HepG2 (cell line): ENCODE results near the gene PALMD. TPM values are rescaled to one million over a fixed set of nuclear protein-coding genes. Genes with fewer than 3 reads are reported as not detected.
A peak's percentile ranks its signal among the peaks of the same experiment; 100 is the strongest.

ENCODE experiments used
- FIP1L1 ChIP-seq: fragments of 200-400 bp; formaldehyde crosslinking; IDR thresholded peaks from 2 replicates; pipeline ENCODE4 v1.6.1; 2018; ENCODE audit warnings: low read depth, mild to moderate bottlenecking, low read length, moderate library complexity, borderline replicate concordance; ENCODE audit not compliant: insufficient read depth
- FOXO1 ChIP-seq: sonication (generic); formaldehyde crosslinking; IDR thresholded peaks from 2 replicates; pipeline ENCODE4 v1.4.0; 2020; ENCODE audit warnings: missing genetic modification reagents
- HNF4A ChIP-seq: sonication (generic); formaldehyde crosslinking; IDR thresholded peaks from 2 replicates; pipeline ENCODE4 v1.4.0; 2020; ENCODE audit warnings: missing genetic modification reagents
- HNRNPH1 ChIP-seq: fragments of 200-400 bp; formaldehyde crosslinking; optimal IDR thresholded peaks from 2 replicates; pipeline ENCODE3; 2017; ENCODE audit warnings: mild to moderate bottlenecking, low read depth, low read length
- MEIS1 ChIP-seq: sonication (generic); formaldehyde crosslinking; IDR thresholded peaks from 2 replicates; pipeline ENCODE4 v1.9.0; 2021; ENCODE audit warnings: mild to moderate bottlenecking, missing genetic modification reagents, moderate library complexity, borderline replicate concordance
- MTA1 ChIP-seq: sonication (generic); formaldehyde crosslinking; IDR thresholded peaks from 2 replicates; pipeline ENCODE4 v1.4.0; 2020; ENCODE audit warnings: missing genetic modification reagents, mild to moderate bottlenecking, borderline replicate concordance
- NFKBIZ ChIP-seq: IDR thresholded peaks from 2 replicates; pipeline ENCODE4 v1.6.1; 2018; ENCODE audit warnings: missing genetic modification reagents, missing compliant biosample characterization
- PAX8 ChIP-seq: sonication (generic); formaldehyde crosslinking; IDR thresholded peaks from 2 replicates; pipeline ENCODE4 v1.8.0; 2022; ENCODE audit warnings: mild to moderate bottlenecking, missing genetic modification reagents, borderline replicate concordance
- RARA ChIP-seq: IDR thresholded peaks from 2 replicates; pipeline ENCODE4 v1.6.1; 2016; ENCODE audit warnings: missing genetic modification reagents, missing compliant biosample characterization
- THYN1 ChIP-seq: sonication (generic); formaldehyde crosslinking; IDR thresholded peaks from 2 replicates; pipeline ENCODE4 v1.8.1; 2023; ENCODE audit warnings: low read depth, mild to moderate bottlenecking, moderate library complexity, missing genetic modification reagents, borderline replicate concordance
- ZFY ChIP-seq: sonication (generic); formaldehyde crosslinking; IDR thresholded peaks from 2 replicates; pipeline ENCODE4 v1.4.0; 2020; ENCODE audit warnings: missing genetic modification reagents
- ZNF225 ChIP-seq: sonication (generic); formaldehyde crosslinking; IDR thresholded peaks from 2 replicates; pipeline ENCODE4 v1.4.0; 2020; ENCODE audit warnings: mild to moderate bottlenecking, missing genetic modification reagents
- ZNF253 ChIP-seq: sonication (generic); formaldehyde crosslinking; IDR thresholded peaks from 2 replicates; pipeline ENCODE4 v1.8.0; 2022; ENCODE audit warnings: mild to moderate bottlenecking, missing genetic modification reagents, borderline replicate concordance
- ZNF484 ChIP-seq: sonication (generic); formaldehyde crosslinking; IDR thresholded peaks from 2 replicates; pipeline ENCODE4 v1.5.1; 2020; ENCODE audit warnings: mild to moderate bottlenecking, low read depth, missing genetic modification reagents, borderline replicate concordance
- ZNF607 ChIP-seq: sonication (generic); formaldehyde crosslinking; IDR thresholded peaks from 2 replicates; pipeline ENCODE4 v1.5.1; 2020; ENCODE audit warnings: missing genetic modification reagents, mild to moderate bottlenecking, borderline replicate concordance
- polyA plus RNA-seq, 8 experiments: library from polyadenylated mRNA; depleted of rRNA in 3 of 8; stranded (reverse) in 7 of 8; unstranded in 1 of 8; fragments of >200 nt; fragmentation: Illumina TruSeq in 4 of 8; extraction: Trizol in 4 of 8; gene quantifications; 2 replicates each; pipeline versions ENCODE4 v1.2.1 to v1.2.3, GENCODE V29; 2011 to 2016; ENCODE audit warnings: low read depth in 4 of 8, missing spikeins in 1 of 8, mixed read lengths in 1 of 8; ENCODE audit not compliant: insufficient read depth in 1 of 8
- total RNA-seq, 5 experiments: library from RNA; depleted of rRNA; stranded (reverse); fragments of >200 nt; fragmentation: Illumina TruSeq; extraction: Trizol; gene quantifications; 2 replicates each; pipeline ENCODE4 v1.2.3, GENCODE V29; 2016; ENCODE audit warnings: low read depth in 1 of 5
- TF ChIP-seq, protein P1 (sequence below): sonication (generic); formaldehyde crosslinking; conservative IDR thresholded peaks from 2 replicates; pipeline ENCODE4 v1.4.0; 2020; ENCODE audit warnings: mild to moderate bottlenecking, missing genetic modification reagents, moderate library complexity
- TF ChIP-seq, protein P2 (sequence below): sonication (generic); formaldehyde crosslinking; IDR thresholded peaks from 2 replicates; pipeline ENCODE4 v1.9.0; 2021; ENCODE audit warnings: mild to moderate bottlenecking, missing genetic modification reagents
- TF ChIP-seq, protein P3 (sequence below): sonication (generic); formaldehyde crosslinking; IDR thresholded peaks from 2 replicates; pipeline ENCODE4 v1.4.0; 2020; ENCODE audit warnings: missing genetic modification reagents

Gene PALMD
- total and polyA plus RNA-seq, 2 of the 13 experiments (the other 11 are each of a cell fraction or from before 2014, with no cell fraction given) = 5.5 to 31.1 TPM

- no peak for TF ChIP-seq ZNF484
- TF ChIP-seq FIP1L1 = no peak
- TF ChIP-seq, protein P1, sequence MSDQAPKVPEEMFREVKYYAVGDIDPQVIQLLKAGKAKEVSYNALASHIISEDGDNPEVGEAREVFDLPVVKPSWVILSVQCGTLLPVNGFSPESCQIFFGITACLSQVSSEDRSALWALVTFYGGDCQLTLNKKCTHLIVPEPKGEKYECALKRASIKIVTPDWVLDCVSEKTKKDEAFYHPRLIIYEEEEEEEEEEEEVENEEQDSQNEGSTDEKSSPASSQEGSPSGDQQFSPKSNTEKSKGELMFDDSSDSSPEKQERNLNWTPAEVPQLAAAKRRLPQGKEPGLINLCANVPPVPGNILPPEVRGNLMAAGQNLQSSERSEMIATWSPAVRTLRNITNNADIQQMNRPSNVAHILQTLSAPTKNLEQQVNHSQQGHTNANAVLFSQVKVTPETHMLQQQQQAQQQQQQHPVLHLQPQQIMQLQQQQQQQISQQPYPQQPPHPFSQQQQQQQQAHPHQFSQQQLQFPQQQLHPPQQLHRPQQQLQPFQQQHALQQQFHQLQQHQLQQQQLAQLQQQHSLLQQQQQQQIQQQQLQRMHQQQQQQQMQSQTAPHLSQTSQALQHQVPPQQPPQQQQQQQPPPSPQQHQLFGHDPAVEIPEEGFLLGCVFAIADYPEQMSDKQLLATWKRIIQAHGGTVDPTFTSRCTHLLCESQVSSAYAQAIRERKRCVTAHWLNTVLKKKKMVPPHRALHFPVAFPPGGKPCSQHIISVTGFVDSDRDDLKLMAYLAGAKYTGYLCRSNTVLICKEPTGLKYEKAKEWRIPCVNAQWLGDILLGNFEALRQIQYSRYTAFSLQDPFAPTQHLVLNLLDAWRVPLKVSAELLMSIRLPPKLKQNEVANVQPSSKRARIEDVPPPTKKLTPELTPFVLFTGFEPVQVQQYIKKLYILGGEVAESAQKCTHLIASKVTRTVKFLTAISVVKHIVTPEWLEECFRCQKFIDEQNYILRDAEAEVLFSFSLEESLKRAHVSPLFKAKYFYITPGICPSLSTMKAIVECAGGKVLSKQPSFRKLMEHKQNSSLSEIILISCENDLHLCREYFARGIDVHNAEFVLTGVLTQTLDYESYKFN = peak; percentile 12; the same call in 1 of the 2 replicates
- no peak; the same call in 1 of the 2 replicates for TF ChIP-seq ZFY (CRISPR knock-in tag)
- no peak for TF ChIP-seq MEIS1 (CRISPR knock-in tag)
- TF ChIP-seq, protein P2, sequence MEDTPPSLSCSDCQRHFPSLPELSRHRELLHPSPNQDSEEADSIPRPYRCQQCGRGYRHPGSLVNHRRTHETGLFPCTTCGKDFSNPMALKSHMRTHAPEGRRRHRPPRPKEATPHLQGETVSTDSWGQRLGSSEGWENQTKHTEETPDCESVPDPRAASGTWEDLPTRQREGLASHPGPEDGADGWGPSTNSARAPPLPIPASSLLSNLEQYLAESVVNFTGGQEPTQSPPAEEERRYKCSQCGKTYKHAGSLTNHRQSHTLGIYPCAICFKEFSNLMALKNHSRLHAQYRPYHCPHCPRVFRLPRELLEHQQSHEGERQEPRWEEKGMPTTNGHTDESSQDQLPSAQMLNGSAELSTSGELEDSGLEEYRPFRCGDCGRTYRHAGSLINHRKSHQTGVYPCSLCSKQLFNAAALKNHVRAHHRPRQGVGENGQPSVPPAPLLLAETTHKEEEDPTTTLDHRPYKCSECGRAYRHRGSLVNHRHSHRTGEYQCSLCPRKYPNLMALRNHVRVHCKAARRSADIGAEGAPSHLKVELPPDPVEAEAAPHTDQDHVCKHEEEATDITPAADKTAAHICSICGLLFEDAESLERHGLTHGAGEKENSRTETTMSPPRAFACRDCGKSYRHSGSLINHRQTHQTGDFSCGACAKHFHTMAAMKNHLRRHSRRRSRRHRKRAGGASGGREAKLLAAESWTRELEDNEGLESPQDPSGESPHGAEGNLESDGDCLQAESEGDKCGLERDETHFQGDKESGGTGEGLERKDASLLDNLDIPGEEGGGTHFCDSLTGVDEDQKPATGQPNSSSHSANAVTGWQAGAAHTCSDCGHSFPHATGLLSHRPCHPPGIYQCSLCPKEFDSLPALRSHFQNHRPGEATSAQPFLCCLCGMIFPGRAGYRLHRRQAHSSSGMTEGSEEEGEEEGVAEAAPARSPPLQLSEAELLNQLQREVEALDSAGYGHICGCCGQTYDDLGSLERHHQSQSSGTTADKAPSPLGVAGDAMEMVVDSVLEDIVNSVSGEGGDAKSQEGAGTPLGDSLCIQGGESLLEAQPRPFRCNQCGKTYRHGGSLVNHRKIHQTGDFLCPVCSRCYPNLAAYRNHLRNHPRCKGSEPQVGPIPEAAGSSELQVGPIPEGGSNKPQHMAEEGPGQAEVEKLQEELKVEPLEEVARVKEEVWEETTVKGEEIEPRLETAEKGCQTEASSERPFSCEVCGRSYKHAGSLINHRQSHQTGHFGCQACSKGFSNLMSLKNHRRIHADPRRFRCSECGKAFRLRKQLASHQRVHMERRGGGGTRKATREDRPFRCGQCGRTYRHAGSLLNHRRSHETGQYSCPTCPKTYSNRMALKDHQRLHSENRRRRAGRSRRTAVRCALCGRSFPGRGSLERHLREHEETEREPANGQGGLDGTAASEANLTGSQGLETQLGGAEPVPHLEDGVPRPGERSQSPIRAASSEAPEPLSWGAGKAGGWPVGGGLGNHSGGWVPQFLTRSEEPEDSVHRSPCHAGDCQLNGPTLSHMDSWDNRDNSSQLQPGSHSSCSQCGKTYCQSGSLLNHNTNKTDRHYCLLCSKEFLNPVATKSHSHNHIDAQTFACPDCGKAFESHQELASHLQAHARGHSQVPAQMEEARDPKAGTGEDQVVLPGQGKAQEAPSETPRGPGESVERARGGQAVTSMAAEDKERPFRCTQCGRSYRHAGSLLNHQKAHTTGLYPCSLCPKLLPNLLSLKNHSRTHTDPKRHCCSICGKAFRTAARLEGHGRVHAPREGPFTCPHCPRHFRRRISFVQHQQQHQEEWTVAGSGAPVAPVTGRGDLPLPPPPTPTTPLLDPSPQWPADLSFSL (CRISPR knock-in tag) = peak; percentile 91; the same call in 1 of the 2 replicates
- TF ChIP-seq HNRNPH1 = no peak
- no peak for TF ChIP-seq NFKBIZ (CRISPR knock-in tag)
- TF ChIP-seq, protein P3, sequence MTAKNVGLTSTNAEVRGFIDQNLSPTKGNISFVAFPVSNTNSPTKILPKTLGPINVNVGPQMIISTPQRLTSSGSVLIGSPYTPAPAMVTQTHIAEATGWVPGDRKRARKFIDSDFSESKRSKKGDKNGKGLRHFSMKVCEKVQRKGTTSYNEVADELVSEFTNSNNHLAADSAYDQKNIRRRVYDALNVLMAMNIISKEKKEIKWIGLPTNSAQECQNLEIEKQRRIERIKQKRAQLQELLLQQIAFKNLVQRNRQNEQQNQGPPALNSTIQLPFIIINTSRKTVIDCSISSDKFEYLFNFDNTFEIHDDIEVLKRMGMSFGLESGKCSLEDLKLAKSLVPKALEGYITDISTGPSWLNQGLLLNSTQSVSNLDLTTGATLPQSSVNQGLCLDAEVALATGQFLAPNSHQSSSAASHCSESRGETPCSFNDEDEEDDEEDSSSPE (CRISPR knock-in tag) = no peak
- TF ChIP-seq THYN1 = no peak
- TF ChIP-seq MTA1 (CRISPR knock-in tag) = no peak
- peak; percentile 3; the same call in 1 of the 2 replicates for TF ChIP-seq HNF4A (CRISPR knock-in tag)
- TF ChIP-seq FOXO1 (CRISPR knock-in tag) = peak; percentile 24; the same call in 1 of the 2 replicates
- no peak for TF ChIP-seq ZNF607 (CRISPR knock-in tag)
- TF ChIP-seq PAX8 (CRISPR knock-in tag) = no peak
- no peak for TF ChIP-seq RARA (CRISPR knock-in tag)
- TF ChIP-seq ZNF225 (CRISPR knock-in tag) = no peak
- no peak for TF ChIP-seq ZNF253 (CRISPR knock-in tag)
Measured at GRCh38 chr1:99645699-99646531, at the start of gene PALMD (continued).
